Measurements from ENCODE around the gene APLP2.
"Not testable (repeated sequence)": the region's sequence is repeated elsewhere in the genome, so short reads cannot be mapped to it uniquely, and the experiment has no call there.

Gene APLP2

DNA sequence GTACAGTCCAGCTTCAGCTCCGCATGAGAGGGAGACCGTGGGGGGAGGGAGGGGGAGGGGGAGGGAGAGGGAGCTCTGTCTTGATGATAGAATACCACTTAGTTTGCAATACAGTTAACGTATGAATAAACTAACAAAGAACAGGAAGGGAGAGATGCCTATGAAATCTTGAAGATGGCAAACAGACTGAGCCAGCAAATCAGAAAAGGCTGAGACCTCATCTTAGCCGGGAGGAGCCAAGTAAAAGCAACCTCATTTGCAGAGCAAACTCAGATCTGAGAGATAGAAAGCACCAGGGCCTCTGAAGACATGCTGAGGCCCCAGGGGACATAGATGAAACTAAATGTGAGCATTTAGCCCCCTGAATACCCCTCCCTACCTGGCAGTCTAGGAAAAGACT is 23.0 kb downstream of the APLP2 start:
- no peak for DNase-seq

DNA sequence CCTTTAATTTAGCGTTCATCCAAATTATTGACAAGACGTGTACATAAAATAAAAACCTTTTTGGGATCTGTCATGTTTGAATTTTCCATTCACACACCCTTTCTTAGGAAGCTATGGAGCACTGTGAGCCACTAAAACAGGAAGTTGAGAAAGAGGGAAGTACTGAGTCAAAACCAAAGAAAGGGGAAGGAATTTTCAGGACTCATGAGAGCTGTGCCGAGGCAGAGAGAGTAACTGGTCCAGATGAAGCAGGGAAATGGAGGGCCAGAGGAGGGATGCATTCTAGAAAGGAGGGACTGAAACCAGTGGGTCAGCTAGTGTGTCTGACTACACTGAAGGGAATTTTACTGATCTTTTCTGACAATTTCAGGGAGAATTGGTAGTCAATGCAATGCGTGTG is 24.9 kb downstream of the APLP2 start:
- no peak for DNase-seq

DNA sequence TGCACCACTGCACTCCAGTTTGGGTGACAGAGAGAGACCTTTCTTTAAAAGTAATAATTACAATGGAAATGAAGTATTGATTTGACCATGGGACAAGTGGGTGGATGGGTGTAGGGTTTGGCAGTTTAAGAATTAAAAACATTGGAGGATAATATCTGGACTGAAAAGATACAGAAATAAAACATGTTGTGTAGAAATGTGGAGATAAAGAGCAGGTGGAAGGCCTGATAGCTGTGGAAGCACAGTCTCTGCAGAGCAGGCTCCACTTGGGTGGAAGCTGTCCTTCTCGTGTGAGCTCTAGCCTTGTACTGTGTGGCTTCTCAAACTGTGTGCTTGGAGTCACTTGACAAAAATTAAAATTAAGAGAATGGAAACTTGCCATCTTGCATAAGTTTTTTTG is 25.6 kb downstream of the APLP2 start:
- no peak for DNase-seq

DNA sequence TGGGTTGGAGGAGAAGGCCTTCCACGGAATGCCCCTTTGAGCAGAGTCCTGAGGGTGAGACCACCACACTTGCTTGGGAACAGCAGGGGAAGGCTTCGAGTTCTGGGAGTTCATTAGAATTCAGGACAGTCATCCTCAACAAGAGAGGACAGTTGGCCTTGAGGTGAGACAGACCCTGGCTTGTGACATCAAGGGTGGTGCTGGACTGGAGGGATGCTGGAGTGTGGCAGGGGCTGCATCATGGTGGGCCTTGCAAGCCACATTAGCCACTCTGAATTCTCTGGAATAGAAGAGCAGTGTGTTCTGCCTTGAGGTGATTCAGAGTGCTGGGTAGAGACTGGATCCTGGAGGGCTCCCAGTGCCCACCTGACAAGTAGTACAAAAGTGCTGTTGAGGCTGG is 26.3 kb downstream of the APLP2 start:
- no peak for DNase-seq

DNA sequence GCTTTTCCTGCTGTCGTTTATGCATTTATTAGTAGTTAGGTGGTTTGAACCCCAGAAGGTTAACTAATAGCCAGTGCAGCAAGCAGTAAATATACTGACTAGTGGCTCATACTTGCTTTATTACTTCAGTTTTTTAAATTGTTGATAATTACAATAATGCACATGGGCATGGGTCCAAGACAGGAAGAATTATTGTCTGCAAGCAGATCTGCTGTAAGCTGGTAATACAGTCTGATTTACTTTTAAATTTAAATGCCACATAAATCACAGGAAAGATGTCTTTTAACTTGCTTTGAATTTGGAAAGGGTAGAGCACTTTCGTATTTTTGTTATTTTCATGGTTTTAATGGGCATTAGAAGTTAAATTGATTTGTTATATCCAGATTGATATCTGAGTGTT is 27.1 kb downstream of the APLP2 start:
- no peak for DNase-seq

DNA sequence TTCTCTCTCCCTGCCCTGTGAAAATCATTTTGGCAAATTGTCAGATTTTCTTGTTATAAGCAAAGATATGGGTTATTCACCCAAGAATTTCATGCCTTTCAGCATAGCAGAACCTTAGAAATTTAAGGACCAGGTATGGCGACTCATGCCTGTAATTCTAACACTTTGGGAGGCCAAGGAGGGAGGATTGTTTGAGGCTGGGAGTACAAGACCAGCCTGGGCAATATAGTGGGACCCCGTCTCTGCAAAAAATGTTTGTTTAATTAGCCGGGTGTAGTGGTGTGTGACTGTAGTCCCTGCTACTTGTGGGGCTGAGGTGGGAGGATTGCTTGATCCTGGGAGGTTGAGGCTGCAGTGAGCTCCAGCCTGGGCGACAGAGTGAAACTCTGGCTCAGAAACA is 27.6 kb downstream of the APLP2 start:
- DNase-seq = no peak

DNA sequence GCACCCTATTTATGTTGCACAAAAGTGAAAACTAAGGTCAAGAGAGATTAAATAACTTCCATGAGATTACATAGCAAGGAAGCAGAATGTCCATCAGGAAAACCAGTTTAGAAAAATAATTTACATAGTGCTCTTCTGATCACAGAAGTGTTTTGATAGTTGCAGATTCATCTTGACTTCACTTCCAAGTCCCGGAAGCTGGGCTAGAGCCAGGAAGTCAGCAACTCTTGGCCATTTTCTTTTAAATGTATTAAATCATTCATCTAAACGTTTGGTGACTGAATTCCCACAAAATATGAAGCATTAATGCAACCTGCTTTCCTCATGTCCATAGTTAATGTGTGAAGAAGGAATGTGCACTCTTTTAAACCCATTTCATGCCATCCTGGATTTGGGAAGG is 29.7 kb downstream of the APLP2 start:
- no peak for DNase-seq

DNA sequence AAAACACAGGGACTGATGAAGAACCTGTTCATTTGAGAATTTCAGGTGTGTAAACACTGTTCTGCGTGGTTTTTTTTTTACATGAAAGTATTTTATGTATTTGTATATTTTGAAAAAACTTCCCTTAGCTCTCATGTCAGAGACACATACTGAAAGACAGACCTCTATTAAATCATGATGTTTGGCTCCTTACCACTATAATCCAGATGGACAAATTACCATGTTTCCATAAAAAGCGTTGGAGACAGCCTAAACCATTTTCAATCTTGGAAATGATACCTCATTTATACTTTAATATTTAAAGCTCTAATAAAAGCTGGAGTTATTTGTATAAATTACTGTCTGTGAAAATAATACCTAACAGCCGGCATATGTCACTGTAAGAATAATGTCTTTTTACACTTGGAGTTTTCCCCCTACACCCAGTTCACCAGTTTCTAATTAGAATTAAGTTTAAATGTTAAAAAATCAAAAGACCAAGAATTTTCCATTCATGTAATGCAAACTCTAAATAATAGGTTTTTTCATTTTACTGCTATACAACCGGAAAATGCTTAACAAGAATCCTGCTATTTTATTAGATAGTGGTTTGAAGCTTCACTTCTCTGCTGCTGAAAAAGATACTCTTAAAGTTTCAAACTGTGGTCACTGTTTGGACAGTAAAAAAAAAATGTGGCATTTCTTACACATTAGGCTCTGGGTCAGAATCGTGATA is 30.8 kb downstream of the APLP2 start:
- DNase-seq = no peak

DNA sequence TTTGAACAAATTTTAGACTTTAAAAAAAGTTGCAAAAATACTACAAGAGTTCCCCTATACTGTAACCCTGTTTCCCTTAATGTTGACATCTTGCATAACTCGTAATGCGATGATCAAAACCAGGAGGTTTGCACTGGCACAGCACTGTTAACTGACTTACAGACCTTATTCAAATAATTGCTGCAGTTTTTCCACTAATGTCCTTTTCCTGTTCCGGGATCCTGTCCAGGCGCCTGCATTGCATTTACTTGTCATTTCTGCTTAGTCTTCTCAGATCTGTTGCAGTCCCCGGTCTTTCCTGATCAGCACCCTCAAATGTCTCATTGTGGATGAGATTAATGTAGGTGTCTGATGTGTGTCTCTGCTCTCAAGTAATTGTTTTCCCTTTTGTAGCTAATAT is 32.0 kb downstream of the APLP2 start:
- DNase-seq = no peak

DNA sequence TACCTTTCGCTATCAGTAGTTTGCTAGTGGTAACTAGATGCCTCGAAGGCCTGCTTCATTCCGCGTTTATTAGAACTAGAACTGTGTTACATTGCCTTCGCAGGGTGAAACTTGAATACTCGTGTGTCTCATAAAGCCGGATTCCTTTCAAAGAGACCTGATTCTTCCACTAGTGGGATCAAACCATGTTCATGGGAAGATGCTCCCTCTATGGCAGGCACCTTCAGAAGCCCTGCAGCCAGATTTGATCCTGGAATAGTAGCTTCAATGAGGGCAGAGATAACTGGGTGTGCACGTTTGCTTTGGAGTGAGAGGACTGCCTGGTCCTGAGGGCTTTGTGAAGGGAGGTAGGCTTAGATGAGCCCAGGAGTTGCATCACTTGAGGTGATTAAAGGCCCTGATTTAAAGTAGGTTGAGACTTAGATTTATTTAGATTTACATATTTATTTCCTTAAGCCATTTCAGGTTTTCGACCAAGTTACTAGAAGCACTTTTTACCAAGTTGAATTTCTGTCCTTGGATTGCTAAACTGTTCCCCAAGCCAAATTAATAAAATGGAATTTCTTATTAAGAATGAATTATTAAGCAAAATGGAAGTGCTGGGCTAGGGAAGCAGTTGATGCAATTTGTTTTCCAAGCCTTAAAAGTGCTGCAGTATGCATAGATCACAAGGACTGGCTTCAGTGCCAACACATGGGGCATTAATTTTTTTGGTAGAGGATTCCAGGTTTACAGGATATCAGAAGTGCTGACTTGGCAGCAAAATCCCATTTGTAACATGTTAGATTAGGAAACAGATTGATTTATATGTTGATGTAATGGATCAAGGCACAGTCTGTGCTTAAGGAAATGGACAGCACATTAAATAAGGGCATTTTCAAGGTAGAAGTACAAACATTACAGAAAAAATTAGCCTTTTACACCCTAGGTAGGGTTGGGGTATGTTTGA is 32.9 kb downstream of the APLP2 start:
- DNase-seq = no peak

DNA sequence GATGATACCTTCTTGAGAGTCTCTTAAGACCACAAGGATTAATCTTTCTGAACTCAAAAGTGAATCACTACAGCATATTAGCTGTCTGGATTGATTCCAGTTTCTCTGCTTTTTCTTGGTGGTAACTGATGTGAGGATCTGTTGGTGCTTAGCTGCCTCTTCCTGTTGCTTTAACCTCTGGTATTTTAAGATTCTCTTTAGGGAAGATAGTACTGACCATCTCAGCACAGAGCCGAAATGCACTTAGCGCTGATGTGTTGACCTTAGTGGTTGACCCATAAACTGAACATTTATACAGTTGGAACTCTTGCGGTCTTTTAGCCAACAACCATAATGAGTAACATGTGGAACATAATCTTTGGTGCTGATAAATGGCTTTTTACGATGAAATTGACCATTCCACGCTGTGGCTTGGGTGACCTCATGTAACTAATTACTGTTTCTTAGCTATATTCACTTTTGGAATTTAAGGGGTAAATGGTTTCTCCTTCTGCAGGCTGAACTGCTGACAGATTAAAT is 33.7 kb downstream of the APLP2 start:
- DNase-seq = no peak

DNA sequence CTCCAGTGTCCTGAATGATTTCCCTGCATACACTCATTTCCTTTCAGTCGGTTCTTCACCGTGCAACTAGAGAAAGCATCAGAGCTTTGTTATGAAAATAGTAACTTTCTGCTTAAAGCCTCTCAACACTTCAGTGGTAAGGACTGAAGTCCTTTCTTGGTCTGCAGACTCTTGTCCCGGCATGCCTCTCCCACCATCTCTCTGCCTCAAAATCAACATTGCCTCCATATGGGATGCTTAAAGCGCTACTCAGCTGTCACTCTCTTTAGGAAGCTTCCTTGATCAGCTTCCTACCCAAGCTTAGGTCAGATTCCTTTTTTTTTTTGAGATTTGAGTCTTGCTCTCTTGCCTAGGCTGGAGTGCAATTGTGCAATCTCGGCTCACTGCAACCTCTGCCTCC is 36.7 kb downstream of the APLP2 start:
- no peak for DNase-seq

DNA sequence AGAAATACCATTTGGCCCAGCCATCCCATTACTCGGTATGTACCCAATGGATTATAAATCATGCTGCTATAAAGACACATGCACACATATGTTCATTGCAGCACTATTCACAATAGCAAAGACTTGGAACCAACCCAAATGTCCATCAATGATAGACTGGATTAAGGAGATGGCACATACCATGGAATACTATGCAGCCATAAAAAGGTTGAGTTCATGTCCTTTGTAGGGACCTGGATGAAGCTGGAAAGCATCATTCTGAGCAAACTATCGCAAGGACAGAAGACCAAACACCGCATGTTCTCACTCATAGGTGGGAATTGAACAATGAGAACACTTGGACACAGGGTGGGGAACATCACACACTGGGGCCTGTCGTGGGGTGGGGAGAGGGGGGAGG is 39.0 kb downstream of the APLP2 start:
- DNase-seq = not testable (repeated sequence)

DNA sequence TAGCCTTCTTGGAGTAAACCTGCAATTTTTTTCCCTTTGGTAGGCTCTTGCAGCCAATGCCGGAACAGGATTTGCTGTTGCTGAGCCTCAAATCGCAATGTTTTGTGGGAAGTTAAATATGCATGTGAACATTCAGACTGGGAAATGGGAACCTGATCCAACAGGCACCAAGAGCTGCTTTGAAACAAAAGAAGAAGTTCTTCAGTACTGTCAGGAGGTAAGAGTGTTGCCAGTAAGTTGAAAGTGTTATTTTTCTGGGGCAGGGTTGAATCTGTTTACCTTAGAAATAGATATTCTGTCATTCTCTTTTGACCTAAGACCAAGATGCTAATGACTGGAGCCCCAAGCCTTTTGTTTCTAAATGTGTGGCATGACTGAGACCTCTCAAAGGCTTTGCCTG is 39.7 kb downstream of the APLP2 start:
- no peak for DNase-seq

DNA sequence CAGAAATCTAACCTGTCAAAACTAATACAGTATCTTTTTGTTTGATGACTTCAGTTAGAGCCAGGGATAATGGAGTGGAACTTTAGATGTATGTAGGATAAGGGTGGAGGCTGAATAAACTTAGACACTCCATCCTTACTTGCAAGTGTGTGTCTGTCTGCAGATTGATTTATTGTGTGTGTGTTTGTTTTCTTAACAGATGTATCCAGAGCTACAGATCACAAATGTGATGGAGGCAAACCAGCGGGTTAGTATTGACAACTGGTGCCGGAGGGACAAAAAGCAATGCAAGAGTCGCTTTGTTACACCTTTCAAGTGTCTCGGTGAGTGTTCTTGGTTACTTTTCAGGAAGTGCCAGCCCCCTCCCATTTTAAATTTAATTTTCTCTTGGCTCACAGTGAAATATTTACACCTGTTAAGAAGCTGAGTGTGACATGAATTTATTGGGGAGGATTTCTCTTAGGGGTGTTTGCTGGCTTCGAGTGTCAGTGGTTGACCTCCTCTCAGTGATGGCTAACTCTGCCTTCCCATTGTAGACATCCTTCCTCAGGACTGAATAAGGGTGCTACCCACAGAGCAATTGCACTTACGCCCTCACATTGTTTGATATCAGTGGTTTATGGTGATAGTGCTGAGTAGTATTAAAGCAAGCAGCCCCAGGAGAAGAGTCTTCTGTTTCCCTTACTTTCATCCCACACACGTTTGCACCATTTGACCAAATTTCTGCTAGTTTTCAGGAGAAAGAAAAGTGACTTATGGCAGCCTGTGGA is 40.8 kb downstream of the APLP2 start:
- DNase-seq = no peak

DNA sequence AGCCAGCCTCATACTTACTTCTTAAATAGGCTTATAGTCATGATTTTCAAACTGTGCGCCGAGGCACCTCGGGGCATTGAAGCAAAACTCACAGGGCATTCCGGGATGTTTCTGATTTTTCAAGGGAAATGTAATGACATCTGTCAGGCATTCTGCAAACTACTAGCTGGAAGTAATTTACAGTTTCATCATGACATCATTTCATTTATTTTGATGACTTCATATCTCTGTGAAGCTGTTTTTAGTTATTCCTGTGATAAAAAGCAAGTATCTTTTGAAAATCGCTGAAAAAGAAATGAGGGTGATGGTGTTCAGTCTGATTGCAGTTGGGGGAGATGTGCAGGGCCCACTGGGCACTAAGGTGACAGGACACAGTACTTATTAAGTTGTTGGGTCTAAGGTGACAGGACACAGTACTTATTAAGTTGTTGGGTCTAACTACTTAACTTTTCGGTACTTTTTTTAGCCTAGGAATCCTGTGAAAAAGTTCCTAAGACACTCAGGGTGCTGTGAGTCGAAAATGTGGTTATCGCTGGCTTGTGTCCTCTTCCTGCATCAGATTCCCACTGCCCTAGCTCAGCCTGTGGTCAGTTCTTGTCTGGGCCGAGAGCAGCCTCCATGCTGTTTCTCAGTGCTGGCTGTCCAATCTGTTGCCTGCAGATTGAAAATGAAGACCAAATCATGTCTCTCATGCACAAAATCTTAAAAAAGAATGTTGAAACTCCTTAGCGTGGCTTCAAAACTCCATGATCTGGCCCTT is 42.6 kb downstream of the APLP2 start:
- no peak for DNase-seq

DNA sequence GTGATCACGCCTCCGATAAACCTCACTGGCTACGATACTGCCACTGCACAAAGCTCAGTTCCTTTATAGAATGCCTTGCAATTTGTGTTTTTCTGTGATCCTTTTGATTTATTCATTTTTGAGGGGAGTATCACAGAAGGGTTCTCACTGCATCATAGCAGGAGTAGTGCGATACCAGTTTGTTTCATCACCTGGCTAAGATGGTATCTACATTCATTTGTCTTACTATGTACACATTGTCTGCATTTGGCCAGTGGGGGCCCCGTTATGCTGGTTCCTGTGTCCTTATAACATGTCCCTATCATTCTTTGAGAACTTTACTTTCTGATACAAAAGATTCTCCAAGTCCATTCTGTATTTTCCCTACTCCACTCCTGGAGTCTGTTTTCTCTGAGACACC is 44.6 kb downstream of the APLP2 start:
- DNase-seq = no peak

DNA sequence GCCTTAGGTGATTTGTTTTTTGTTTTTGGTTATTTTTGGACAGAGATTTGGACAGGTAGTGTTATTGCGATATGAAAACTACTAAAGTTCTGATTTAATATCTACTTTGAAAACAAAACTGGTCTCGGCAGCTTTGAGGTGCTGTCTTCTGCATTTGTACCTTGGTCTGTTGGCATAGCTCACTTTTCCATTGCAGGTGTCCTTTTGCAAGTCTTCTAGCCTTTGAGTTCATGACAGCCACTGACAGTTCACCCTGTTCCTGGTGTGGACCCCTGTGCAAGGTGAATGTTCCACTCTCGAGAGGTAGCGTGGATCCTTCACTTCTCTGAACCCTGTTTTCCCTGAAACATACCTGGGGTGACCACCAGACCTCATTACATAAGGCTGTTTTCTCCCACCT is 45.0 kb downstream of the APLP2 start:
- DNase-seq = no peak

DNA sequence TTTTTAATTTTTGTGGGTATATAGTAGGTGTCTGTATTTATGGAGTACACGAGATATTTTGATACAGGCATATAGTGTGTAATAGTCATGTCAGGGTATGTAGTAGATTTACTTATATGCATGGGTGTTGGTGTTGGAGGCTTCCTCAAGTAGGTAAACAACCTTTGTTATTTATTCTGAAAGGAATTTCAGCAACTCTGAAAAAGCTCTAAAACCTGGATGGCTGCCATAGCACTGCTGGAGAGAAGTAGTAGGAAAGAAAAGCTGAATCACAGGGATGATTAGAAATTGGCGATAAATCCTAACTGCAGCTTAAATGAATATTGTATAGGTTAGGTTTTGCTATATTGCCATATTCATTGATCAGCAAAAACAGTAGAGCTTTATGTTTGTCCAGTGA is 45.5 kb downstream of the APLP2 start:
- no peak for DNase-seq

DNA sequence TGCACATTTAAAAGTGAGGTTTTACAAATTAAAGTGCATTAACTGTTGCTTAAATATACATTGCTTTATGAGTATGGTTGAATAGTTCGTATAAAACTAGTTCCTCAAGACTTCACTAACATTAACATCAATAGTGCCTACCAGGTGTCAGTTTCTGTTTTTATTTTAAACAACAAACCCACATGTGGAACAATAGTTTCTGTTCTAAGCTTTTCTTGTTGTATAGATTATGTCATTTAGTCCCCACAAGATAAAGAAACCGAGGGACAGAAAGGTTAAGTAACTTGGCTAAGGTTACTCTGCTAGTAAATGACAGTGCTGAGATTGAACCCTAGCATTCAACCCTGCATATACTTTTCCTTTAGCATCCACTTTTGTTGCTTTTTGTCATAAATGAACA is 48.5 kb downstream of the APLP2 start:
- no peak for DNase-seq

DNA sequence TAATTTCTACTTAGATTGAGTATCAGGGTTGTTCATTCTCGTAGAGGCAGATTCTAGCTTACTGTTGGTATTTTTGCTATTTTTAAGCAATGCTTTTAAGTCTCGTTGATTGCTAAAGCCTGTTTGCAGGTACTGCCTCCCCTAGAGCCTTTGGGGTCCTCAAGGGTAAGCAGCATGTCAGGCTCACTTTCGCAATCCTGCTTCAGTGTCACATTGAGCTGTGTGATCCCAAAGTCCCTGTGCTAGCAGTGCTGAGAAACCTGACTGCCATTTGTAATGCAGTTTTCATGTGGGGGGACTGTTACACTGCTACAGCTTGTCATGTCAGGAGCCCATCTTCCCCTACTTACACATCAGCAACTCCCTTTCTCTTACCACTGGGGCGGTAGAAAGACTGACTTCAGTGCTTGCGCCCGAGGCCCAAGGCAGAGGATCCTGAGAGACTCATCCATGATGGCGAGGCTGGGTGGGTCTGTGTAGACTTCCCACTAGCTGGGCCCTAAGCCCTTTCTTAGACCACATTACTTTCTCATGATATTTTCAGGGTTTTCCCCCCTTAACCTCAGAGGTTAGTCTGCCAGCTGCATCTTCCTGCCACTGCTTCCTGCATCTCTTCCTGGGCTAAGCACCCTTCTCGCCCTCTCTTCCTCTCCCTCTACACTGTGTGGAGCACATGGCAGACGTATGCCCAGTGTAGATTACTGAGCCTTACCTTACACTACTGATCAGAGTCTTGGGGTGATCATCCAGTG is 49.1 kb downstream of the APLP2 start:
- no peak for DNase-seq

DNA sequence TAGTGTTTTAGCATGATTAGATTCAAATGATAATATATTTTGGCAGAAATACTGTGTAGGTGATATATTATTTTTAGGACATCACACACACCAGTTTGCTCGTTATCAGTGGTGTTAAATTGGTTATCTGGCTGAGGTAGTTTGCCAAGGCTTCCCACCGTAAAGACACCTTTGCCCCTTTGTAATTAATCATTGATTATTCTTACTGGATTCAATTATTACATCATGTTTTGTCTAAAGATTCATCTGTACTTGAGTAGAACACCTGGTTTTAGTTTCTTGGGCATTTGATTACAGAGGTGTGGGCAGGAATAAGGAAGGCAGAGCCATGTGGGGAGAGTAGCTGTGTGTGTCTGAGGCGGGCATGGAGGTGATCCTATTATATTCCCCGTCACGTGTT is 50.4 kb downstream of the APLP2 start:
- no peak for DNase-seq

Data from NCI-H1930 (cell line).